ENCODE results near the gene NRBP1.

The NRBP1 gene

GRCh38 chr2:27442920-27443282 is 14.5 kb downstream of the NRBP1 start:
- DNase-seq (ENCODE audit: low read depth, low spot score): no peak
- TF ChIP-seq CTCF (IDR thresholded peaks at IDR 0.05; ENCODE audit: insufficient read depth, low read length, missing control alignments): no peak
- ChIA-PET POLR2A (no interaction called here), CTCF (no interaction called here)
- no peak overlapping the region for H3K4me3 ChIP-seq (ENCODE audit: low read depth, low read length)

GRCh38 chr2:27445155-27445554 is 16.7 kb downstream of the NRBP1 start:
- no peak for TF ChIP-seq CTCF (IDR thresholded peaks at IDR 0.05; ENCODE audit: insufficient read depth, low read length, missing control alignments)
- H3K4me3 ChIP-seq (ENCODE audit: low read depth, low read length): no peak overlapping the region
- ChIA-PET CTCF (interaction anchor here (1.4 kb wide), 1 partner anchor 8 kb away, joined by 3 read pairs; no protein-coding TSS in a partner anchor), POLR2A (no interaction called here)
- DNase-seq (ENCODE audit: low read depth, low spot score): no peak

- no peak overlapping the region for H3K4me3 ChIP-seq (ENCODE audit: low read depth, low read length)
- no peak for DNase-seq (ENCODE audit: low read depth, low spot score)
- POLR2A ChIA-PET: interaction anchor here (1.2 kb wide), 1 partner anchor 36 kb away, joined by 3 read pairs; the partner anchor contains the start of gene PPM1G
- CTCF ChIA-PET: interaction anchor here (1.4 to 2.6 kb wide), 2 partner anchors 8 to 16 kb away, joined by 3 to 10 read pairs; no protein-coding TSS in a partner anchor
- TF ChIP-seq CTCF (IDR thresholded peaks at IDR 0.05; ENCODE audit: insufficient read depth, low read length, missing control alignments): no peak
Measured at GRCh38 chr2:27445615-27446014, 17.2 kb downstream of the NRBP1 start.

GRCh38 chr2:27446057-27446456 is 17.6 kb downstream of the NRBP1 start:
- ChIA-PET CTCF (interaction anchor here (1.4 to 2.6 kb wide), 2 partner anchors 7 to 16 kb away, joined by 3 to 10 read pairs; no protein-coding TSS in a partner anchor), POLR2A (interaction anchor here (1.2 kb wide), 1 partner anchor 36 kb away, joined by 3 read pairs; the partner anchor contains the start of gene PPM1G)
- TF ChIP-seq CTCF (IDR thresholded peaks at IDR 0.05; ENCODE audit: insufficient read depth, low read length, missing control alignments): no peak
- H3K4me3 ChIP-seq (ENCODE audit: low read depth, low read length): no peak overlapping the region
- DNase-seq (ENCODE audit: low read depth, low spot score): no peak

- no peak overlapping the region for H3K4me3 ChIP-seq (ENCODE audit: low read depth, low read length)
- CTCF ChIA-PET: interaction anchor here (0.9 to 2.6 kb wide), 3 partner anchors 18 to 22 kb away, joined by 3 to 10 read pairs (median 3); no protein-coding TSS in a partner anchor
- POLR2A ChIA-PET: no interaction called here
- no peak for DNase-seq (ENCODE audit: low read depth, low spot score)
- no peak for TF ChIP-seq CTCF (IDR thresholded peaks at IDR 0.05; ENCODE audit: insufficient read depth, low read length, missing control alignments)
Measured at GRCh38 chr2:27448381-27448780, 19.9 kb downstream of the NRBP1 start.

- H3K4me3 ChIP-seq (ENCODE audit: low read depth, low read length): no peak overlapping the region
- ChIA-PET POLR2A (no interaction called here), CTCF (no interaction called here)
- DNase-seq (ENCODE audit: low read depth, low spot score): no peak
- no peak for TF ChIP-seq CTCF (IDR thresholded peaks at IDR 0.05; ENCODE audit: insufficient read depth, low read length, missing control alignments)
Measured at GRCh38 chr2:27451095-27451494, 22.7 kb downstream of the NRBP1 start.

Data from AG04449 (cell line).